GM21825 (cell line): ENCODE results near the gene GOLGA1.
A peak's percentile ranks its signal among the peaks of the same experiment; 100 is the strongest.
"Not testable (repeated sequence)": the region's sequence is repeated elsewhere in the genome, so short reads cannot be mapped to it uniquely, and the experiment has no call there.

Experiments used
- ATAC-seq: cut with Tn5 transposase; IDR thresholded peaks from one replicate; pipeline ENCODE4 v1.9.1; 2021; ENCODE audit warnings: mild to moderate bottlenecking, moderate library complexity; ENCODE audit not compliant: unreplicated experiment

Gene GOLGA1

GRCh38 chr9:124941679-124942561, 1.0 kb upstream of the GOLGA1 start:
- ATAC-seq: peak; percentile 18

DNA sequence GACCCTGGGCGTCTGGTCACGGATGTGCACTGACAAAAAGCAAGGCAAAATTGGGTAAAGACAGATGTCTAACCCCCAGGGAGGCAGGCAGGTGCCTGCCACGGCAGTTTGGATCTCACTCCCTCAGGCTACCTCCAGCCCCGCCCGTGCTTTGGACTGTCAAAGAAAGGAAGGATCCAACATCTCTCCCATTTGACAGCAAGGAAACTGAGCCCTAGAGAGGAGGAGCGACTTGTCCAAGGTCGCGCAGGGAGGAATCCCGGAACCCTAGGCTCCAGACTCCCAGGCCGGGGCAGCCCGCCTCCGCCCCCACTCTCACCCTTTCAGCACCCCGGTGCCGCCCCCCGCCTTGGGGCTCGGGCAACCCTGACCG, 376 bp downstream of the GOLGA1 start:
- peak; percentile 41 for ATAC-seq

GRCh38 chr9:124939944-124940343, 939 bp downstream of the GOLGA1 start:
- no peak for ATAC-seq

DNA sequence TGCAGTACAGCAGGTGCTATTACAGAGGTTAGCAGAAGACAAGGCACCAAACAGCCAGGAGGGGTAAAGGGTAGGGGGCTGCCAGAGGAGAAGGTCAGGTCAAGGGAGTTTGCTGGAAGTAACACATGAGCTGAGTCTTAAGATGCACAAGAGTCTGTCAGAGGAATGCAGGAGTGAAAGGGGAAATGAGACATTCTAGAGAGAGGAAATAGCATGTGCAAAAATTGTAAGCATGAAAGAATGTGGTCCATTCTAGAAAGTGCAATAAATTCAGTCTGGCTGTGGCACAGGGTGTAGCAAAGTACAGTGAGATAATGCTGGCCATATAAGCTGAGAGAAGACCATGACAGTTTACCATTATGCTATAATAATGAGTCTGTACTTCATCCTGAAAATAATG, 6.6 kb downstream of the GOLGA1 start:
- no peak for ATAC-seq

DNA sequence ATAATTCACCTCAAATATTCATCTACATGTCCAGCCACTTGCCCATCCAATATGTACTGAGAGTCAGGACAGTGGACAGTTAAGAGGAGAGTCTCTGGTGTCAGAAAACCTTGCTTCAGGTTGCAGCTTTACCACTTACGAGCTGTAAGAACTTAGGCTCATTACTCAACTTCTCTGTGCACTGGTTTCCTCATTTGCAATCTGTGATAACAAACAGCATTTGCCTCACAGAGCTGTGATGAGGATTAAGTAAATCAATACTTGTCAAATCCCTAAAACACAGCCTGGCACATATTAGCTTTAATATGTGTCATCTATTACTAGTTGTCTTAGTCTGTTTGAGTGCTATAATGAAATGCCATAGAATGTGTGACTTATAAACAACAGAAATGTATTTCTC, 8.6 kb downstream of the GOLGA1 start:
- ATAC-seq: no peak

- no peak for ATAC-seq
These were observed 11.4 kb downstream of the GOLGA1 start for GRCh38 chr9:124929464-124929863.

GRCh38 chr9:124928116-124928515, 12.8 kb downstream of the GOLGA1 start:
- ATAC-seq: no peak

DNA sequence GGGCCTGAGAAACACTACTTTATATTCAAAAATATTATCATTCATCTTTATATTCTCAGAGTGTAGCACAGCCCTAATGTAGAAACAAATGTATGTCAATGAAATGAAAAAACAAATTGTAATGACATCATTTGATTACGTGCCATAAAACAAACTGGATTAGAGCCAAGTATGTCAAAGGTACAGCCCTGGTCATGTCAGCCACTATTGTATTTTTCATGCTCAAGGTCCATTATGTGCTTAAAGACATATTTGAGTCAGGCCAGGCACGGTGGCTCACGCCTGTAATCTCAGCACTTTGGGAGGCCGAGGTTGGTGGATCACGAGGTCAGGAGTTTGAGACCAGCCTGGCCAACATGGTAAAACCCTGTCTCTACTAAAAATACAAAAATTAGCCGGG, 20.5 kb downstream of the GOLGA1 start:
- ATAC-seq: not testable (repeated sequence)

- no peak for ATAC-seq
These were observed 26.0 kb downstream of the GOLGA1 start for GRCh38 chr9:124914753-124915405.

DNA sequence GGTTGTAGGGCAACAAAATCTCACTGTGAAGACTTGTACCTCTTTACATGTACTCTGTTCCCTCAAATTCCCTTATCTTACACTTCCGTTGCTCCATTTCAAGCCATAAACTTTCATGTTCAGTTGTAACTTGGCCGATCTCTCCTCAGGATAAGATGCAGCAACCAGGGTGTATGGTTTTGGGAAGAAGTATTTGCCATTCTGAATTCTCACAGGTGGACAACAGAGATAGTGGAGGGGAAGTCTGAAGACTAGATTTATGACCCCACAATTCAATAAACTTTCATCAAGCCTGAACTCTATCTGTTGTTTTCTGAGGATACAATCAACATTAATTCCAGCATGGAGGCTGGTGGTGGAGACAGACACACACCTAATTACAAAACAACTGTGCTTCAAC, 27.5 kb downstream of the GOLGA1 start:
- no peak for ATAC-seq

GRCh38 chr9:124911766-124912165, 29.1 kb downstream of the GOLGA1 start:
- no peak for ATAC-seq

DNA sequence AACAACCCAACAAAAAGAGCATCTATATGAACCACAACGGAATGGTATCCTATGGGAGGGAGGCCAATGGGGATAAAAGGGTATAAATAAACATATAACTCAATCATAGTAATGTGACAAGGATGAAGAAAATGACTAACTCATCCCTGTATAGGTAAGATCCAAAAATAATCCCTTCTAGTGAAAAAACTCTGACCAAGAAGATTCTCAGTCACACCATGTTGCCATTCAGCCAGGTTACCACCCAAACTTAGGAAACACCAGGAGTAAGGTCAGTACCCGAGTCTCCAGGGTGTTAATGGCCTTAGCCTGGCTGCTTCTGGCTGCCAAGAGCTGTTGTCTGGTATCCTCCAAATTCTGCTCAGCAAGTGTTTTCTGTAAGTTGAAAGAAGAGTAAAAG, 32.8 kb downstream of the GOLGA1 start:
- no peak for ATAC-seq

DNA sequence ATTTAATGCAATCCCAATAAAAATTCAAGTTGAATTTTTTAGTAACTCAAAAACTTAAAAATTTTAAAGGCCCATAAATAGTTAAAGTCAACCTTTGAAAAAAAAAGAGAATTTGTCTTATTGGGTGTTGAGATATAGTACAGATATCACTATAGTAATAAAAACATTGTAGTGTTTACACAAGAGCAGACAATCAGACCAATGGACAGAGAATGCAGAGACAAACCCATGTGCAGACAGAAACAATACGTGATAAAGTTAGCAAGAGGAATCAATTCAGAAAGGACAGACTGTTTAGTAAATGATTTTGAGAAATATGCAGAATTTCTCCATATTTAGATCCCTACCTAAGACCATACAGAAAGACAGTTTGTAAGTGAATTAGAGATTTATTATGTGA, 33.9 kb downstream of the GOLGA1 start:
- ATAC-seq: no peak

DNA sequence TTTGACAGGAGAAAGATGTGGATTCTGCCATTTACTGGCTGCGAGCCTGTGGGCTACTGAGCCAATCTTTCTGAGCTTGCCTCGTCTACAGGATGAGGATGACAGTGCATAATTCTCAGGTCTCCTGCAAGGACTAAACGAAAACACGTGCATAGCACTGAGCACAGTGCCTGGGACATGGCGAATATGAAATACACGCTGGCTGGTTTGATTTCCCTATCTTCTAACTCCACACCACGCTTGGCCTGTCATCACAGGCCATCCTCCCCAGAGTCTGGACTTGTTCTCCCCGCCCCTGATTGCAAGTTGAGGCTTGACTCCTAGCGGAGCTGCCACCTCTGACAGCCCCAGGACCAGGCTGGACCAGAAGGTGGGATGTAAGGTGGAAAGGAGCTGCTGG, 41.0 kb downstream of the GOLGA1 start:
- ATAC-seq: no peak

GRCh38 chr9:124897570-124898460, 43.1 kb downstream of the GOLGA1 start:
- ATAC-seq: no peak

DNA sequence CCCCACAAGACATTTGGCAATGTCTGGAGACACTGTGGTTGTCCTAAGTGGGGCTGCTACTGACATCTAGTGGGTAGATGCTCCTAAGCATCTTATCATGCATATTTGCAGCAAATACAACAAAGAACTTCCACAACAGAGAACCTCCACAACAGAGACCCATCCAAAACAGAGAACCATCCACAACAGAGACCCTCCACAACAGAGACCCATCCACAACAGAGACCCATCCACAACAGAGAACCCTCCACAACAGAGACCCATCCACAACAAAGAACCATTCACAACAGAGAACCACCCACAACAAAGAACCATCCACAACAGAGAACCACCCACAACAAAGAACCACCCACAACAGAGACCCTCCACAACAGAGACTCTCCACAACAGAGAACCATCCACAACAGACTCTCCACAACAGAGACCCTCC, 46.1 kb downstream of the GOLGA1 start:
- ATAC-seq: no peak

GRCh38 chr9:124894035-124894740, 46.7 kb downstream of the GOLGA1 start:
- no peak for ATAC-seq

GRCh38 chr9:124890179-124890578, 50.7 kb downstream of the GOLGA1 start:
- ATAC-seq: no peak

- ATAC-seq: no peak
These were observed 51.9 kb downstream of the GOLGA1 start for GRCh38 chr9:124889006-124889405.

- no peak for ATAC-seq
These were observed 53.1 kb downstream of the GOLGA1 start for GRCh38 chr9:124887832-124888231.
